ENCODE results near the gene PCBD2.

- no peak for TF ChIP-seq CTCF (IDR thresholded peaks at IDR 0.05)
- TF ChIP-seq POLR2A (IDR thresholded peaks at IDR 0.05), result no peak
Measured at GRCh38 chr5:134918861-134919260, 13.9 kb downstream of the PCBD2 start.
